ENCODE results near the gene POLRMT.
A peak's percentile ranks its signal among the peaks of the same experiment; 100 is the strongest.

The POLRMT gene

DNA sequence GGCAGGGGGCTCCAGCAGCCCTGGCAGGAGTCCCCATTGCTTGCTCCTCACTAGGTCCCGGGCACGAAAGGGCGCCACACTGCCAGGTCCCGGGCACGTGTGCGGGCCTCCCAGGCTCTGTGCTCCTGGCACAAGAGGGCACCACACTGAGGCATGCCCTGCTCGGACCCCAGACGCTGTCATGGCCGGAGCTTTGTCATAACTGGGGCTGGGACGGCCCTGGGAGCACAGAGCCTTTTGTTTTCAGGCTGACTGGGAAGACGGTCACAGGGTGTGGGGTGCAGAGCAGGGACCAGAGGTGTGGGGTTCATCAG is 53.5 kb downstream of the POLRMT start:
- FAIRE-seq (no peak), DNase-seq (ENCODE audit: low spot score) (no peak)

DNA sequence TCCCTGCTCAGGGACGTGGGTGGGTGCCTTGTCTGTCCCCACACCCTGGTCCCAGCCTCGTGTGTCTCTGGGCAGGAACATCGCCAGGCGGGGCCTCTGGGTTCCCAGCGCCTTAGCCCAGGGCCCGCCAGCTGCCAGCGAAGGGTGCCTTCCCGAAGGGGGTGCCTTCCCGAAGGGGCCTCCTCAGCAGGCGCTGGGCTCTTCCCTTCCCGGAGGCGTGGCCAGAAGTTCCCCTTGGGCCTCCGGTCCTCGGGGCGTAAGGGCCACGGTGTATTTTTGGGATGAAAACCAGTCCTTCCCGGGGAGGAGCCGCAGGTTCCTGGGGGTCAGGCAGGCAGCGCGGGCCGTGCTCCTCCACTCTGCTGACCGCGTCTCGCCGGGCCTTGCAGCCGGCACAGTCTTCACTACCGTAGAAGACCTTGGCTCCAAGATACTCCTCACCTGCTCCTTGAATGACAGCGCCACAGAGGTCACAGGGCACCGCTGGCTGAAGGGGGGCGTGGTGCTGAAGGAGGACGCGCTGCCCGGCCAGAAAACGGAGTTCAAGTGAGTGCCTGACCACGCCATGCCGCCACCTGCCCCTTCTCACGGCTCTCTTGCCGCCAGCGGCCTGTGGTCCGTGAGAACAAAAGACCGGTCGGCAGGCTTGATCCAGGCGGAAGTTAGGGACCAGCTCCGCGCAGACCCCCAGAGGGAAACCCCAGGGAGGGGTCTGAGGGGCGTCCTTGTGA is 54.1 kb downstream of the POLRMT start:
- DNase-seq (ENCODE audit: low spot score) (no peak), FAIRE-seq (no peak)

DNA sequence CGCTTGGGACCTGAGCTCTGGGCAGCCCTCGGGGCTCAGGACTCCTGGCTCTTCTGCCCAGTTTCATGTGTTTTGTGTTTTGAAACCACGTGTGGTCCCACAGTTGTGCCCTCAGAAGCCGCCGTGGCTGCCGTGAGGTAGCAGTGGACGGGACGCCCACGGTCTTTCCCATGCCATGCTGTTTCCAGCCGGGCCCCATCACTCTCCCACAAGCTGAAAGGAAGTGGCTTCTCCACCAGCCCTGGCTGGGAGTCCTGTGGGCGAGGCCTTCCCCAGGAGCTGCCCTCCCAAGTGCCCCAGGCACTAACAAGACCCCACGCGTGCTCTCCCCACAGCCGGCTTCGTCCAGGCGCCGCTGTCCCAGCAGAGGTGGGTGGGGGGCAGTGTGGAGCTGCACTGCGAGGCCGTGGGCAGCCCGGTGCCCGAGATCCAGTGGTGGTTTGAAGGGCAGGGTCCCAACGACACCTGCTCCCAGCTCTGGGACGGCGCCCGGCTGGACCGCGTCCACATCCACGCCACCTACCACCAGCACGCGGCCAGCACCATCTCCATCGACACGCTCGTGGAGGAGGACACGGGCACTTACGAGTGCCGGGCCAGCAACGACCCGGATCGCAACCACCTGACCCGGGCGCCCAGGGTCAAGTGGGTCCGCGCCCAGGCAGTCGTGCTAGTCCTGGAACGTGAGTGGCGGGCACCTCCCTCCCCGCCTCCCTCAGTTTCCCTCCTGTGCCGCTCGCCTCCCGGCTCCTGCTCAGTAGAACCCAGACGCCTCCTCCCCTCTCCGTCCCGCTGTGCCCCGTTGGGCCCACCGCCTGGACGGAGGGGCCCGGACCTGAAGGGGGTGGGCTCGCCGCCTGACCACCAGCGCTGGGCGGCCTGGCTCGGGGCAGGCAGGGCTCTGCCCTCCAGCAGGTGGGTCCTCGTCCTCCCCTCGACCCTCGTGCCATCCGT is 55.6 kb downstream of the POLRMT start:
- FAIRE-seq, result no peak
- no peak for DNase-seq (ENCODE audit: low spot score)

DNA sequence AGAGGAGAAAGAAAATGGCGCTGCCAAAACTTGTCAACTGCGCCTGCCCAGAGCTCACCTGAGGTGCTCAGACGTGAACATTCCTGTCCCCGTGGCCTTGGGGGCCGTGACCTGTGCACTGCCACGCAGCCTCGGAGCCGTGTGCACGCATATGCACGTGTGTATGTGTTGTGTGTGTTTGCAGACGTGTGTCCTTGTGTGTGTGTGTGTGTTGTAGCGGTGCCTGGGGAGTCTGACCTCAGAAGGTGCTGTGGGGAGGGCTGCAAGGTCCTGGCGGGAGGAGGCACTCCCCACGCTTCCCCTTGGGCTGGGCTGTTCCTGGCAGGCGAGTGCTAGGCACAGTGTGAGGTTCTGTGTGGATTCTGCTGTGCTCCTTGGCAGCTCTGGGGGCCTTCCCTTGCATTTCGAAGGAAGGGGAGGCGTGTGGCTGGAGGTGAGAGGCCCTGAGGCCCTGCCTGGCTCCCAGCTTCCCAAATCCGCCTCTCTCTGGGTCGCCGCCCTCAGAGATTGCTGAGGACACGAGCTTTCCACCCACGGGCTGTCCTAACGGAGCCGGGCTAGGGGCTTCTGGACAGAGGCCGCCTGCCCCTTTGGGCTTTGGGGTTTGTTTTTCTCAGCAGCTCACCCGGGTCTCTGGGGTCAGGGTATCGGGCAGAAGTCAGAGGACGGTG is 56.4 kb downstream of the POLRMT start:
- no peak for FAIRE-seq
- DNase-seq (ENCODE audit: low spot score), result no peak

DNA sequence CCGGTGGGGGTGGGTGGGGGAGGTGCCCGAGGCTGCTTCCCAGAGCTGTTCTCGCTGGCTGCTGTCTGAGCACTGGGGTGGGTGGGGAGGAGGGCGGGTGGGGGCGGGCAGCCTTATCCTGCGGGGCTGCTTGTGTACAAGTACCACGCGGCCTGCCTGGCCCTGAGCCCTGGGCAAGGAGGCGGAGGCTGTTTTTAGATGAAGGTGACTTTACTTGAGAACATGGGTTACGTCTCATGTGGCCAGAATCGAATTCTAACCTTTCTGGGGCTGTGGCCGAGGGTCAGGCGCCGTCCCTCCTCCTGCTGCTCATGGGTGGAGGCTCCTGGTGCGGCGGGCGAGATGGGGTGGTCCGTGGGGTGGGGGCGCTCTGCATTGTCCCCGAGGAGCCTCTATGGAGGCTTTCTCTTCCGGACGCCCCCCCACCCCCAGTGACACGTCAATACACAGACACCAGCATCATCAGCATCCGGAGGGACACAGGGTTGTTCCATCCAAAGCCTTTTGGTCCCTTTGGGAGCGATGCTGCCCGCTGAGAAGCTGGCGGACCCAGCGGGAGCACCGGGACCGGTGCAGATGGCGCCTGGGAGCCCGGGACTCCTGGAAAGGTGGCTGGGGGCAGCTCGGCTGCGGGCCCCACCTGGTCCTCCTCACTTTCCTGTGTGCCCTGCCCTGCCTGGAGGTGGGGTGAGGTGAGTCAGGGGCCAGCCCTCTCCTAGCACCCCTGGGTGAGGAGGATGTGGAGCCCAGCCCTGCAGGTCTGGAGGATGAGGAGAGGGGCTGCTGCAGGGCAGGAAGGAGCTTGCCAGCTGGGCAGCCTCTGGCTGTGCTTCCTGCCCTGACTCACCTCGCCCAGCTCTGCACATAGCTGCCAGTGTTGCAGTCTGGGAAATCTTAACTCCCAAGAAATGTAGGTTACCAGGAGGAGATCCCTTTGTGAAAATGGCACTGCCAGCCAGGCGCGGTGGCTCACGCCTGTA is 57.5 kb downstream of the POLRMT start:
- peak; percentile 79 for FAIRE-seq
- peak; percentile 76 for DNase-seq (ENCODE audit: low spot score)

DNA sequence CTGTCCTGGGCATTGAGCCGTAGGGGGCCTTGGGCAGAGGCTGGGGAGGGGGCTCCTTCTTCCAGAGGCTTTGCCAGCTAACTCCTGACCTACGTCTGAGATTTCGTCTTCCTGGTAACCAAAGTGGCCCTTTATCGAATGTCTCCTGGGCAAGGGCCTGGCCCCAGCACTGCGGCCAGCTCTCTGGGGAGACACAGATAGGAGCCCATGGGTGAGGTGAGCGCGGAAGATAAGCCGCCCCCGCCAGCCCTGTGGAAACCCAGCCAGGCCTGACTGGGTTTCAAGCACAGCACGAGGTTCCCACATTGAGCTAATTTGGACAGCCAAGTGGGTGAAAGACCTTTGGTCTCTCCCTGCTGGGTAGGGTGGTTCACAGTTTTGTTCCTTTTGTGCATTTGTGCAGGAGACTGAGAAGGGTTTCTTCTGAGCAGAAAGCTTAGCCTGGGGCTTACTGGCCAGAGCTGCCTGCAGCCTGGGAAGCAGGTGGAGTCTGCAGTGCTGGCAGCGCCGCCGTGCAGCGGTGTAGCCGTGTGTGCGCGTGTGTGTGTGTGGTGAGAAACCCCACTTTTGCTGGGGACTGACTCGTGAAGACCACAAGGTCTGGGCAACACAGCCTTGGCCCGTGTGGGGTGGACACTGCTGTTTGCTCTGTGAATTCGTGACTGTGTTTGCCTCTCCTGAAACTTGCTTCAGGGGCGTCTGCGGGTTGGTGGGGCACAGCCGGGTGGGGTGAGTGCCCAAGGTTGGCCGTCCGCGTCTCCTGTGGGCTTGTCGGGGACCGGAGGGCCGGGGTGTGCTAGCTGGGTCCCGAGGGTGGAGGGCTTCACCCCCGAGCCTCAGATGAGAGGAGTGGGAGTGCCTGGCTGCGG is 58.4 kb downstream of the POLRMT start:
- FAIRE-seq (no peak), DNase-seq (ENCODE audit: low spot score) (no peak)

DNA sequence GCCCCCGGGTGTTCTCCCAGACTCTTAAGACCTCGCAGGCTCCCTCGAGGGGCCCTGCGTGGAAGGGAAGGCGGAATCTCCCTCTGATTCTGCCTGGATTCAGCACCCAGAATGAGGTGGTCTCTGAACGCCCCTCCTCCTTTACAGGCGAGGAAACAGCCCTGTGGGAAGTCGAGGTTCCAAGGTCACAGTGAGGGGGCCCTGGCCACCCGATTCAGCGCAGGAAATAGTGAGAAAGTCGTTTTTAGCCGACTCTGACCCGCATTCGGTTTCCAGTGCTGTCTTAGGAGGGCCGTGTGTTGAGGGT is 59.9 kb downstream of the POLRMT start:
- FAIRE-seq (no peak), DNase-seq (ENCODE audit: low spot score) (no peak)

DNA sequence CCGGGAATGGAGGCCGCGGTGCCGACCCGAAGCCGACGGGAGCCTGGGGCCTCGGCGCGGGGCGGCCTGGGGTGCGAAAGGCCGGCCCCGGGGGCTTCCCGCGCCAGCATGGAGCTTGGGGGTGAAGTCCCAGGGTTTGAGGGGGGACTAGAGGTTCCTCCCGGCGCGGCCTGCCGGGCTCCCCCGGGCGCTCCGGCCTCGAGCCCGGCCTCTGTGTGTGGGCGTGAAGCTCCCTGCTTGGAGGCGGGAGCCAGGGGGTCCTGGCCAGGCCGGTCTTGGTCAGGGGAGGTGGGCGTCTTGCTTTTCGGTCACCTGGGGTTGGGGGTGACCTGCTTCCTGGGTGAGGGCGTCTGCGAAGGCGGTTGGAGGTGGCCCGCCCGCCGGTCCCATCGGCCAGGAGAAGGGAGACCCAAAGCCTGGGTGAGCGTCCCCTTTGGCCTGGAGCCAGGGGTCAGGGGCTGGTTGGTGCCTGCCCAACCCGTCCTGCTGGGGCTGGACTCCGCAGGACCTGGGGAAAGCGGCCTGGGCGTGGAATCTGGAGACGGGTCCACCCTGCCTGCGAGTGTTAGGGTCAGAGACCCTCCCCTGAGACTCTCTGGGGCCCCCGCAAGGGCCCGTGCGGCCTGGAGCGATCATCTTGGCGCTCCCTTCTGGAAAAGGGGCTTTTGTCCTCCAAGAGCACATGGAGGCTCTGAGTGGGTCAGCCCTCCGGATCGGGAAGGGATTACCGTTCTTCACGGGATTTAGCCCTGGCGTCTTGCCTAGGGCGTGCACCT is 60.4 kb downstream of the POLRMT start:
- peak; percentile 36 for DNase-seq (ENCODE audit: low spot score)
- no peak for FAIRE-seq

DNA sequence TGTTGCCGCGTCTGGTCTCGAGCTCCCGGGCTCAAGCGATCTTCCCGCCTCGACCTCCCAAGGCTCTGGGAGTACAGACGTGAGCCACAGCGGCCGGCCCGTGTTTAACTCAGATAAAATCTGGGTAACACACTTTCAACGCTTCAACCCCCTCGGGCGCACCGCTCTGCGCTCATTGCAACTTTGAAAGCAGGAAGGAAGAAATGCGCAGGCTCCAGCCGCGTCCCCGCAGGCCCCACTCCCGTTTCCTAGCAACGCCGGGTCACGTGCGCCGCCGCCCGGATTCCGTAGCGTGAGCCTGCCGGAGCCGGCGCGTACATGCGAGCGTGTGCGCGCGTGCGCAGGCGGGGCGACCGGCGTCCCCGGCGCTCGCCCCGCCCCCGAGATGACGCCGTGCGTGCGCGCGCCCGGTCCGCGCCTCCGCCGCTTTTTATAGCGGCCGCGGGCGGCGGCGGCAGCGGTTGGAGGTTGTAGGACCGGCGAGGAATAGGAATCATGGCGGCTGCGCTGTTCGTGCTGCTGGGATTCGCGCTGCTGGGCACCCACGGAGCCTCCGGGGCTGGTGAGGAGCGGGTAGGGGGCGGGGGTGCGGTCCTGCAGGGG is 61.1 kb downstream of the POLRMT start, which contains the start of gene BSG:
Gene BSG (plus strand): TSS at position 457 of the 603 bp plus-strand sequence. CDS start 39 bp downstream, at position 496.
- no peak for FAIRE-seq
- DNase-seq (ENCODE audit: low spot score), result peak; percentile 93

DNA sequence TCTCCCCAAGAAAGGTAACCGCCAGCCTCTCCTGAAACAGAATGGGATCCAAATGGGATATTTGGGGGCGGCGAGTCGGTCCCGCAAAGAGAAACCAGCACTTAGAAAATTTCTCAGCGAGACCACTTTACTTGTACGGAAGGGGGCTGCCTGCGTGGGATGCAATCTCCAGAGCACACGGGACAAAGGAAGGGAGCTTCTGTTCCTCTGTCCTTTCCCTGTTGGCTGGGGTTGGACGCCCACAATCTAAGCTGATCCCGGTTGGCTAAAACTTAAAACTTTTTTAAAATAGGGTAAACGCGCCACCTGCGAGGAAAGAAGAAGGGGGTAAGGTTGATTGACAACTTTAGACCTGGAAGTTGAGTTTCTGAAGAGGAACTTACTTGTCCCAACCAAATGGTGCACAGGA is 61.8 kb downstream of the POLRMT start:
- no peak for FAIRE-seq
- no peak for DNase-seq (ENCODE audit: low spot score)

DNA sequence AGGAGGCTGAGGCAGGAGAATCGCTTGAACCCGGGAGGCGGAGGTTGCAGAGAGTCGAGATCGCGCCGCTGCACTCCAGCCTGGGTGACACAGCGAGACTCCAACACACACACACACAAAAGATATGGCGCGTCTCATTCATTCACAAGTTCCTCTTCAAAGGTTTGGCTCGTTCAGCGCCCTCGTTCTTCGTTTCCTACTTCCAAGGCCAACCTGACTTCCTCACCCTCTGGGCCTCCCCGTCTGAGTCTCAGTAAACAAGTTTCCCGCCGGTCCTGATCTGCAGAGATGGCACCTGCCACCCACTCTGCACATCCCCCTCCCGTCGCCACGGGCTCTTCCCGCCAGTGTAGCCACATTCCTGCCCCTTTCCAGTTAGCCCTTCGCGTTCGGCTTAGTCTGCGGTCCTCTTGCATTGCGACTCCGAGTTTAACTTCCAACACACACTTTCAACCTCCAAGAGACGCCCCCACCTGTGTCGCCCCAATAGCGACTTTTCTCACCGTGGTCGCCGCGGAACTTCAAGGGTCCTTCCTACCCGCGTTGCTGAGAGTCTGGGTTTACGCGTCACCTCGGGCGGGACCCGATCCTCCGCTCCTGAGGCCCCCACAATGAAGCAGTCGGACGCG is 62.3 kb downstream of the POLRMT start:
- FAIRE-seq (no peak), DNase-seq (ENCODE audit: low spot score) (no peak)

DNA sequence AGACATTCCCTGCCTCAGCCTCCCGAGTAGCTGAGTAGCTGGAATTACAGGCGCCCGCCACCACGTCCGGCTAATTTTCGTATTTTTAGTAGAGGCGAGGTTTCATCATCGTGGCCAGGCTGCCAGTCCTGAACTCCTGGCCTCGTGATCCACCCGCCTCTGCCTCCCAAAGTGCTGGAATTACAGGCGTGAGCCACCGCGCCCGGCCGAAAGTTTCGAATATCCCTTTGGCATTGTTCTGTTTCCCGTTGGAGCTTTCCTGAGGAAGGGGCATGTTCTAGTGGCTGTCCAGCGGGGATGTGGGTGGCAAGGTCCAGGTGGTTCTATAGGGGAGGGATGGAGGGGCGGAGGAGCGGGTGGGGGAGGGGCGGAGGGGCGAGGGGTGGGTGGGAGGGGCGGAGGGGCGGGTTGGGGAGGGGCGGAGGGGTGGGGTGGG is 63.1 kb downstream of the POLRMT start:
- DNase-seq (ENCODE audit: low spot score) (no peak), FAIRE-seq (no peak)

DNA sequence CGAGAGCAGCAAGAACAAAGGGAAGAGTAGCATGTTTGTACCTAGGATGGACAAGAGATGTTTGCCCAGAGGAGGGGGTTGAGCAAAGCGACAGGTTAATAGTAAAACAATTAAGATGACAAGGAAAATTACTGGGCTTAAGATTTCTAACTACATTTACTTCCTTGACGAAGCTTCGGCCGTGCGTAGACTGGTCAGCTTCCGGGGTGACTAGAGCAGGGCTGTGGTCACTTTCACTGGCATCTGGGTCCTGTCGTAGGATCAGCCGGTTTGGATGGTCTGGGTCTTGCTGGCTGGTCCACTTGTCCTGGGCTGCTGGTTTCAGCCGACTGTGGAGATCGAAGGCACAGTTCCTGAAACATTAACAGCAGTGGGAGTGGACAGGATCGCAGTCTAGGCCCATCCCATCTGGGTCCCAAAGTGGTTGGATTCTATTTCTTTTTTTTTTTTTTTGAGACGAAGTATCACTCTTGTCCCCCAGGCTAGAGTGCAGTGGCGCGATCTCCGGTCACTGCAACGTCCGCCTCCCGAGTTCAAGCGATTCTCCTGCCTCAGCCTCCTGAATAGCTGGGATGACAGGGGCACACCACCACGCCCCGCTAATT is 65.9 kb downstream of the POLRMT start:
- no peak for FAIRE-seq
- no peak for DNase-seq (ENCODE audit: low spot score)
